NCI-H1105 treated with DMSO at 0.1 percent for 48 hours (cell line): ENCODE results near the gene KANSL1L.
"Not testable (repeated sequence)": the region's sequence is repeated elsewhere in the genome, so short reads cannot be mapped to it uniquely, and the experiment has no call there.

Experiments used
- DNase-seq: peaks from one replicate; lab custom pipeline; 2025; lab: John Stamatoyannopoulos, UW

KANSL1L gene

GRCh38 chr2:210171309-210172218 lies at the start of gene KANSL1L:
KANSL1L (minus strand) TSS chr2:210171409; CDS start chr2:210154582, 16,827 bp downstream.
- peak; percentile 95 for DNase-seq

DNA sequence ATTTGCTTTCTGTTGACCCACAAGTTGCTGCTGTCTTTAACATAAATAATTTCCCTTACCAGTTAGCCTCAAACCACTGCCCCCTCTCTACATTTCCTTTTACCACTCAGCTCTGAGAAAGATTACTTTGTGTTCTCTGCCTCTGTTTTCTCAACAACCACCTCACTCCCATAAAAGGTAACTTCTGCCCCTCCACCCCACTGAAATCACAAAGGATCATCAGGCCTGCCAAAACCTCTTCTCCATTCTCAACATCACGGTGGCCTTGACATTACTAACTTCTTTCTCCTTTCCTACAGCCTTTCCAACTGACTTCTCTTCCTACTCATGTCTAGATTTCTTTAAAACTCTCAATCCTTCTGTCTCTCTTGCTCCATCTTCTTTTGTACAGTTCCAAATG lies 43.9 kb upstream of the KANSL1L start:
- no peak for DNase-seq

DNA sequence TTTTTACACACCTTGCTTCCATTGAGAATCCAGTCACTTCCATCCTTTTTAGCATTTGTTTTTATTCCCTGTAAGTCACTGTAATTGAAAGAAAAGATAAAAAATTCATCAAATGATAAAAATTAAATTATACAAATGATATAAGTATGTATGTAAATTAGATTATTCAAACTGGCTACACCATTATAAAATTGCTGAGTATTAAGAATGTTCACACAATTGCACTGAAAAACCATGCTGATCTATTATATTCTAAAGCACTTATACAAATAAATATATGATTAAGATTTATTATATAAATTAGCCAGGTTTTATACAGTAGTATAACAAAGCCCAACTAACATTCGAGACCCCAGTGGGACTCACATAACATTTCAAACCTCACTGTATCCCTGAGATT lies 39.0 kb upstream of the KANSL1L start:
- DNase-seq, result no peak

GRCh38 chr2:210207929-210208328 lies 36.7 kb upstream of the KANSL1L start:
- no peak for DNase-seq

DNA sequence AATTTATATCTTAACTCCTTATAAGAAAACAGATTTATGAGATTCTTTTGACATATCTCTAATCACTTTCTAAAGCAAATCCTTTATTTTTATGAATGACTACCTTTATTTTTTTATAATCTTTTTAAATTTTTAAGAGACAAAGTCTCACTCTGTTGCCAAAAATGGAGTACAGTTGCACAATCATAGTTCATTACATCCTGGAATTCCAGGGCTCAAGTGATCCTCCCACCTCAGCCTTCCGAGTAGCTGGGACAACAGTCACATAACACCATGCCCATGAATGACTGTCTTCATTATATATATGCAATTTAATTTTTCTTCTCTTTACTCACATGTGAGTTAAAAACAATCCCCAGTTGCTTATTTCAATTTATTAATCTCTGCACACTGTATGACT lies 32.3 kb upstream of the KANSL1L start:
- DNase-seq, result no peak

DNA sequence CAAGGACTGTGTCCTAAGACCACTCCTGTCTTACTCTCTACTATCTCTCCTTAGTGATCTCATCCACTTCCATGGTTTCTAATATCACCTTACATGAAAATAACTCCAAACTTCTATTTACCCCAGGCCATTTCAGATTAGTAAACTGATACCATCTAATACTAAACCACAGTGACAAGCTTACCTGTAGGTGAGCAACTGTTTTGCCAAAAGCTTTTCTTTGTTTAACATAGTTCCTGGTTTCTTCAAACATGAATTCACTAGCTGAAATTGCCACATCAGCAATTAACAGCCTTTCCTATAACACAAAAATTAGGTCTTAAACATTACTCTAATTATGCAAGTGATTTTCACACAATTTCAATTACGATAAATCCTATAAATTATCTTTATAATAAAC lies 31.9 kb upstream of the KANSL1L start:
- no peak for DNase-seq

DNA sequence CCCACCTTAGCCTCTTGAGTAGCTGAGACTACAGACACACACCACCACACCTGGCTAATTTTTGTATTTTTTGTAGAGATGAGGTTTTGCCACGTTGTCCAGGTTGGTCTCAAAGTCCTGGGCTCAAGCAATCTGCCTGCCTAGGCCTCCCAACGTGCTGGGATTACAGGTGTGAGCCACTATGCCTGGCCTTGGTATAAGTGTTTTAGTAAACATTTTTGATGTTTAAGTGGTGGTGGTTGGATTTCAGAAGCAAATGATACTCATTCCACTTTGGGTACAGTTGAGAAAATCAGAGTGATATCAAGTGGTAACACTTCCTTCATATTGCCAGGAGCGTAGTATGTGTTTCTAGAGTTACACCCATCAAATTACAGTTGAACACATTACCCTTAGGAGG lies 28.6 kb upstream of the KANSL1L start:
- no peak for DNase-seq

DNA sequence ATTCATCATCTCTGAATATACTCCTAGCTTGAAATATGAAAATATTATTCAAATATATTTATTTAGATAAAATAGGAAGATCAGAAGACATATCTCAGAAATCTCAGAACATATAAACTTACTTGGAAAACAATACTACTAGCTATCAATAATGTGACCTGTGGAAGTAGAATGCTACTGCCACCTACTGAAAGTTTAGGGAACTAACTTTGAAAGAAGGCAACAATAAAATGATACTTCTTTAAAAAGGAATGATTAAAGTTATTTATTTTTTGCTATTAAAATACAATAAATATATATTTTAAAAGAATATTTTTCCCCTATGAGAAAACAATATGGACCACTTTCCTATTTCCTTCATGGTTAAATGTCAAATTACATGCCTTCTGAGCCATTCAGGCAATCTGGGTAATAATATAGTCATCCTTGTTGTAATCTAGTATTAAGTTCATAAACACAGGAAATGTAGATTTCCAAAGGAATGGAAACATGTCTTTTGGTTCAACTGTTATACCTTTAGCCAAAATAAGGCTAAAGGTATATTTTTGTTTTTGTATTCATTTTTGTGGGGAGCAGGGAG lies 28.1 kb upstream of the KANSL1L start:
- DNase-seq, result peak; percentile 20

DNA sequence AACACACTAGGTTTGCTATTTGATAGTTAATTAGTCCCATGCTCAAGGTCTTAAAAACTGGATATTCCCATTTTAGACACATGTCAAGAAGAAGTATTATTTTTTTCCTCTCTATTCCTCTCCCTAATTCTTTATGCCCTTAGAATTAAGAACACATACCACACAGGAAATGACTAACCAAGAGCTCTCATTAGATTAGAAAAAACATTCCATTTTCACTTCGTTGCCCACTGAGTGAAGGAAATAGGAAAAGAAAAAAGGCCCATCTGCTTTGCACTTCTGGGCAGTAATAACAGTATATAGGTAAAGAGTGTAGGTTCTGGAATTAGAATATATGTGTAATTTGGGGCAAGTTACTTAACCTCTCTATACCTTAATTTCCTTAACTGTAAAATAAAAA lies 27.1 kb upstream of the KANSL1L start:
- no peak for DNase-seq

GRCh38 chr2:210197720-210198119 lies 26.5 kb upstream of the KANSL1L start:
- no peak for DNase-seq

DNA sequence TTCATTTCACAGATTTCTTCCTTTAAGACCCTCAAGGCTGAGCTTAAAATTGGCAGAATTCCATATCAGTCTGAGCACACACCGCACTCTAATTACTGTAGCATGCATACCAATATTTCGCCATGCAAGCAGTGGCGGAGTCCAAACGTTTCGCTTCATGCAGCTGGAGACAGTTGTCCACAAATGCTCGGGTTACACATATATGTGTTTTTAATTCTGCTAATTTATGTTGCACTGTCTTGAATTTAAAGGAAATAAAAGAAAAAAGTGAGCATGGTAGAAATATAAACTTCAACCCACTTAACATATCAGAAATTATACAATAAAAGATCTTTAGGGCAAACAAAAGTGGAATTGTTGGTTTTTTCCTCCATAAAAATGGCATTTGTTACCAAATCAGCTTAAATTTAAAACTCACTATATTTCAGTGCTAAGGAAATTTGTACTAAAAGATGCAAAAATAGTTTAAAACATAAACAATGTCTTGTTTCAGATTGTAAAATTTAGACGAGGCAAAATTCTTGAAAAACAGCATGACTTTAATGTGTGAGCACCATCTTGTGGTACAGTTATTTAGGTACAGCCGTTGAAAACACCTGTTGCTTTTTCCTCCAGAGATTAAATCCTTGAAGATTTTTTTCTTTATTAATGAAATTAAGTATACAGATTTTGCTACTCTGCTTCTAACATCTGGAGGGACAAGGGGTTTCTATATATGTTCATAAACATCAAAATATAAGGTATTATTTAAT lies 24.1 kb upstream of the KANSL1L start:
- peak; percentile 79 for DNase-seq

GRCh38 chr2:210190345-210190744 lies 19.1 kb upstream of the KANSL1L start:
- DNase-seq, result no peak

DNA sequence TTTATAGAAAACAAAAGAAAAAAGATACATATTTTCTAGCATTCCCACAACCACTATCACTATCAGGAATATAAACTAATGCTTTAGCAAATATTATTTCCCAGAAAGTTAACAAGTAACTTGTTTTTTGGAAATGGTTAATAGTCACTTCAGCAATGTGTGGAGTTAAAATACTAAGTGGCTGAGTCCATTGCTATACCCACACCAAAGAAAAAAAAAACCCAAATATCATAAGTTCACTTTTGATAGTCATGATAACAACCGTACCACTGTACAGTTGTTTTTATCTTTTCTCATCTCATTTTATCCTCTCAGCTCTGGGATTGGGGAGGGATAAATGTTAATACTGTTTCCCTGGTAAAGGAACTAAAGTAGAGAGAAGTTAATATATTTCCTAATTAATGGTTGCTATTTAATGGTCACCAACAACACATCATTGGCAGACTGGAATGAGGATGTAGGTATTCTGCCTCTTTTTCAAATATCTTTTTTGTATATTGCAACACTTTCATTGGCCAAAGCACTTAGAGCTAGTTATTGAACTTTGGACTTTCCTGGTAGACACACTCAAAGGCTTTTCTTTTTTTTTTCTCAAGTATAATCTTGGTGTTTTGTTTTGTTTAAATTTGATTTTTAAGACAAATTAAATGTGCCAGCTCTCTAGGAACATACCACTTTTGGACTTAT lies 18.4 kb upstream of the KANSL1L start:
- no peak for DNase-seq

- peak; percentile 8 for DNase-seq
These were observed 17.5 kb upstream of the KANSL1L start for GRCh38 chr2:210188755-210189154.

GRCh38 chr2:210188190-210188589 lies 17.0 kb upstream of the KANSL1L start:
- DNase-seq, result no peak

GRCh38 chr2:210183936-210184335 lies 12.7 kb upstream of the KANSL1L start:
- not testable (repeated sequence) for DNase-seq

DNA sequence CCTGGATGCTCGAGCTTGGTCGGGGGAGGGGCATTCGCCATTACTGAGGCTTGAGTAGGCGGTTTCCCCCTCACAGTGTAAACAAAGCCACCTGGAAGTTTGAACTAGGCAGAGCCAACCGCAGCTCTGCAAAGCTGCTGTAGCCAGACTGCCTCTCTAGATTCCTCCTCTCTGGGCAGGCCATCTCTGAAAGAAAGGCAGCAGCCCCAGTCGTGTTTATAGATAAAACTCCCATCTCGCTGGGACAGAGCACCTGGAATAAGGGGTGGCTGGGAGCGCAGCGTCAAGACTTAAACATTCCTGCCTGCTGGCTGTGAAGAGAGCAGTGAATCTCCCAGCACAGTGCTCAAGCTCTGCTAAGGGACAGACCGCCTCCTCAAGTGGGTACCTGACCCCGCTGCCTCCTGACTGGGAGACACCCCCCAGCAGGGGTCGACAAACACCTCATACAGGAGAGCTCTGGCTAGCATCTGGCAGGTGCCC lies 10.4 kb upstream of the KANSL1L start:
- DNase-seq, result not testable (repeated sequence)

- DNase-seq, result not testable (repeated sequence)
These were observed 9.9 kb upstream of the KANSL1L start for GRCh38 chr2:210181033-210181605.

- DNase-seq, result no peak
These were observed 9.3 kb upstream of the KANSL1L start for GRCh38 chr2:210180477-210180876.

DNA sequence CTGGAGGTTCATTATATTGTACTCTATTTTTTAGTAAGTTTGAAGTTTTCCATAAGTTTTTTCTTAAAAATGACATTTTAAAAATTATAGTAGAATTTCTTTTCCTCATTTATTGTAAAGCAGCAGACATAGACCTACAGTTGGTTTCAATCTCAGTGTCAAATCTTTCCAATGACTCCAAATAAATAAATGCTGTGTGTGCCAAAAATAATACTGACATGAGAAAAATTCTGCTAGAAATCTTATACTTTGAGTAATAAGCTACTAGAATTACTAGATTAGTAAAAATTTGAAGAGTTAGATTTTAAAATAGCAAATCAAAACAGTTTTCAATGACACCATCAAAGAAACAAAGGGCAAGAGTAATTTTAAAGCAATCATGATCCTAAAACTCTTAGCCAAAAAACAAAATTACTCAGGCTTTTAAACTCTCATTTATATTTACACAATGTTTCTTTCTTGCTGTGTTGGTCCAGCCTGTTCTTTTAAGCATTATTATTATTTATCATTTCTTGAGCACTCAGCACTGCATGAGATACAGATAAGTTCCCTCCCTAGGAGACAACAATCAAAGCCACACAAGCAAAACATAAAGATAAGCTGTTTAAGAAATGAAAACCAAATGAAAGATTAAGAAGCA lies 8.3 kb upstream of the KANSL1L start:
- DNase-seq, result no peak

GRCh38 chr2:210177769-210178168 lies 6.6 kb upstream of the KANSL1L start:
- DNase-seq, result no peak
